GM18867 (cell line): ENCODE measurements around the gene SPDYE3.
A peak's percentile ranks its signal among the peaks of the same experiment; 100 is the strongest.

Experiments used
- ATAC-seq: cut with Tn5 transposase; IDR thresholded peaks from one replicate; pipeline ENCODE4 v1.9.1; 2021; ENCODE audit warnings: mild to moderate bottlenecking, moderate library complexity; ENCODE audit not compliant: unreplicated experiment

The SPDYE3 gene

DNA sequence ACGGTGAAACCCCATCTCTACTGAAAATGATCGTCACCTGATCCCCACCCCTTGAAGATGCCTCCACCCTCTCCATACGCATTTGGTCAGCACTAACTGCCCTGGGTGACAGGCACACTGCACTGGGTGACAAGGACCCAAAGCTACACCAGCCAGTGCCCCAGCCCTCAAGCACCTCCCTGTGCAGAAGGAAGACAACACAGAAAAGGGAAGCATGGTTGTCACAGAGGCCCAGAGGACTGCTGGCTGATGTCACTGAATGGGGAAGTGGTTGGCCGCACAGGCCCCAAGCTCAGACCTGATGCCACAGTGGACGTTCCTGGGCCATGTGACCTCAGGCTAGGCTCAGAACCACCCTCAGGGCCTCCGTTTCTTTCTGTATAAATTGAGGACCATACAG lies 61.6 kb downstream of the SPDYE3 start:
- ATAC-seq = peak; percentile 64

DNA sequence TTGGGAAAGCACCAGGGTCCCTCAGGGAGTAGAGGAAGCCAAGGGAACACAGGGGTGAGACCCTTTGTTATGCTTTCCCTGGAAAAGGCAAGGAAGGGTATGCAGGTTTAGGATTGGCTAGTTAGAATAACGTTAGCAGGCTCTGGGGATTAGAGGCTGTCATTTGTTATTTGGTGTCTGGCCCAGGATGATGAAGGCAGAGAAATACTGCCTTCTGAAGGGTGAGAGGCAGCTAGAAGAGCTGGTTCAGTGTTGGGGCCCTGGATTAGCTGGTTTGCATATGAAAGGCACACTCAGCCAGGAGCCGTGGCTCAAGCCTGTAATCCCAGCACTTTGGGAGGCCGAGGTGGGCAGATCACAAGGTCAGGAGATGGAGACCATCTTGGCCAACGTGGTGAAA lies 62.8 kb downstream of the SPDYE3 start:
- no peak for ATAC-seq

GRCh38 chr7:100370746-100371145 lies 63.2 kb downstream of the SPDYE3 start:
- no peak for ATAC-seq

GRCh38 chr7:100371561-100372171 lies 64.2 kb downstream of the SPDYE3 start:
- ATAC-seq = no peak
